Chondrocyte (in vitro differentiated cells): ENCODE data around the gene DTD2. TPM values are rescaled to one million over a fixed set of nuclear protein-coding genes. Genes with fewer than 3 reads are reported as not detected.

Experiments
- DNase-seq: peaks from one replicate; pipeline ENCODE4 v3.0.0; 2021; ENCODE audit warnings: mixed read lengths, low spot score
- H3K27ac Mint-ChIP-seq: one replicate; pipeline ENCODE4 v1.8.0; 2021; ENCODE audit warnings: mild to moderate bottlenecking, moderate library complexity, mixed read lengths; ENCODE audit not compliant: unreplicated experiment
- H3K27me3 Mint-ChIP-seq: 2 replicates; pipeline ENCODE4 v1.8.0; 2021; ENCODE audit warnings: low read depth, mixed read lengths
- H3K36me3 Mint-ChIP-seq: 2 replicates; pipeline ENCODE4 v1.8.0; 2021; ENCODE audit warnings: low read depth, mixed read lengths
- H3K4me1 Mint-ChIP-seq: 2 replicates; pipeline ENCODE4 v1.8.0; 2021; ENCODE audit warnings: low read depth, mild to moderate bottlenecking, mixed read lengths
- H3K4me3 Mint-ChIP-seq: one replicate; pipeline ENCODE4 v1.8.0; 2021; ENCODE audit warnings: mild to moderate bottlenecking, moderate library complexity, mixed read lengths; ENCODE audit not compliant: unreplicated experiment
- H3K9me3 Mint-ChIP-seq: 2 replicates; pipeline ENCODE4 v1.8.0; 2021; ENCODE audit warnings: low read depth, mixed read lengths
- total RNA-seq: library from RNA; stranded (reverse); gene quantifications from 3 replicates; pipeline ENCODE4 v1.2.1, GENCODE V29; 2021
- TF ChIP-seq, protein P1 (sequence below): fragments of 200-600 bp; sonication (generic); IDR thresholded peaks from 2 replicates; pipeline ENCODE4 v1.5.0; 2021; ENCODE audit warnings: antibody characterized with exemption, mild to moderate bottlenecking, moderate library complexity

DTD2 gene
- total RNA-seq, 1 donor from 2014 or later = 36.1 TPM

GRCh38 chr14:31421200-31421599, 36.1 kb downstream of the DTD2 start:
- TF ChIP-seq, protein P1, sequence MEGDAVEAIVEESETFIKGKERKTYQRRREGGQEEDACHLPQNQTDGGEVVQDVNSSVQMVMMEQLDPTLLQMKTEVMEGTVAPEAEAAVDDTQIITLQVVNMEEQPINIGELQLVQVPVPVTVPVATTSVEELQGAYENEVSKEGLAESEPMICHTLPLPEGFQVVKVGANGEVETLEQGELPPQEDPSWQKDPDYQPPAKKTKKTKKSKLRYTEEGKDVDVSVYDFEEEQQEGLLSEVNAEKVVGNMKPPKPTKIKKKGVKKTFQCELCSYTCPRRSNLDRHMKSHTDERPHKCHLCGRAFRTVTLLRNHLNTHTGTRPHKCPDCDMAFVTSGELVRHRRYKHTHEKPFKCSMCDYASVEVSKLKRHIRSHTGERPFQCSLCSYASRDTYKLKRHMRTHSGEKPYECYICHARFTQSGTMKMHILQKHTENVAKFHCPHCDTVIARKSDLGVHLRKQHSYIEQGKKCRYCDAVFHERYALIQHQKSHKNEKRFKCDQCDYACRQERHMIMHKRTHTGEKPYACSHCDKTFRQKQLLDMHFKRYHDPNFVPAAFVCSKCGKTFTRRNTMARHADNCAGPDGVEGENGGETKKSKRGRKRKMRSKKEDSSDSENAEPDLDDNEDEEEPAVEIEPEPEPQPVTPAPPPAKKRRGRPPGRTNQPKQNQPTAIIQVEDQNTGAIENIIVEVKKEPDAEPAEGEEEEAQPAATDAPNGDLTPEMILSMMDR = no peak
- Mint-ChIP-seq H3K36me3 (peaks cover 3% of the 10 kb centered on the region), H3K27ac (peak overlapping the region; percentile 96), H3K4me1 (peaks cover 34% of the 10 kb centered on the region), H3K9me3 (no peaks in the 10 kb centered on the region), H3K27me3 (no peaks in the 10 kb centered on the region), H3K4me3 (peak overlapping the region; percentile 91)
- DNase-seq = no peak

DNA sequence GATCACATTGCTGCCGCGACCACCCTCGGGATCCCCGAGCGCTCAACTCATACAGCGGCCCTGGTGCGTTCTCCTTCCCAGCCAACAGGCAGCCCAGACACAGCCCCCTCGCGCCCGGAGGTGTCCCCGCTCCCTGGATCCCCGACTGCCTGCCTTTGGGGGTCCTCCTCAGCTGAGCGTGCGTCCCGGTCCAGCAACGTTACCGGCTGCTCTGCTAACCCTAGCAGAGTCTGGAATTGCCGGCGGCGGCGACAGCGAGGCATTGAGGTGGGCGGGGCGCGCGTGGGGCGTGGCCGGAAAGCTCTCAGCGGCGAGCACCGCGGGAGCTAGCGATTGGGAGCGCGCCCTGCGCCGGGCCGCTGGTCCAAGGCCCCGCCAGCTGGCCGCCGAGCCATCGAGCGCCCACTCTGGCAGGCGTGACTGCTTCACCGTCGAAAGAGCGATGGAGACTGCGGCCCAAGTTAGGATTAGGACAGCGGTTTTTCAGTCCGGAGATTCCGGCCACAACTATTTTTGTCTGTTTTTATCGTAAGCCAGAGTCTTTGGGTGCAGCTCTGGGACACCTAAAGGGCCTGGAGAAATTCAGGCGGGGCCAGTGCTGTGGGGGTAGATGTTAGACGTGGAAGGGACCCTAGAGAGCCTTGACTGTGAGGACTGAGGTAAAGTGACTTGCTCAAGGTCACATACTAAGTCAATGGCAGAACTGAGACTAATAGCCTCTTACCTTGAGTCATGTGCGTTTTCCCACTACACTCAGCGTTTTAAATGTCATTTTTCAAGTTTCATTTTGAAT, 36.8 kb downstream of the DTD2 start, which contains the start of gene HEATR5A:
TSS of gene HEATR5A (minus strand) at position 232 of the 793 bp plus-strand sequence. CDS start 17,575 bp downstream, outside the sequence.
- peak; percentile 98 for DNase-seq
- H3K36me3 Mint-ChIP-seq = peaks cover 3% of the 10 kb centered on the region
- no peaks in the 10 kb centered on the region for H3K9me3 Mint-ChIP-seq
- peak within 1 kb of the TSS; percentile 91 for H3K4me3 Mint-ChIP-seq
- TF ChIP-seq, protein P1 = peak; percentile 57
- H3K27me3 Mint-ChIP-seq = no peaks in the 10 kb centered on the region
- peaks cover 34% of the 10 kb centered on the region for H3K4me1 Mint-ChIP-seq
- H3K27ac Mint-ChIP-seq = peak within 1 kb of the TSS; percentile 96

- Mint-ChIP-seq H3K4me3 (peak overlapping the region; percentile 91), H3K36me3 (peaks cover 3% of the 10 kb centered on the region), H3K27ac (peak overlapping the region; percentile 96), H3K27me3 (no peaks in the 10 kb centered on the region), H3K9me3 (no peaks in the 10 kb centered on the region), H3K4me1 (peaks cover 38% of the 10 kb centered on the region)
- DNase-seq = no peak
- TF ChIP-seq, protein P1 = no peak
Observed at GRCh38 chr14:31419967-31420318, 37.4 kb downstream of the DTD2 start.

- TF ChIP-seq, protein P1 = no peak
- DNase-seq = no peak
Observed at GRCh38 chr14:31419179-31419966, 37.9 kb downstream of the DTD2 start.

DNA sequence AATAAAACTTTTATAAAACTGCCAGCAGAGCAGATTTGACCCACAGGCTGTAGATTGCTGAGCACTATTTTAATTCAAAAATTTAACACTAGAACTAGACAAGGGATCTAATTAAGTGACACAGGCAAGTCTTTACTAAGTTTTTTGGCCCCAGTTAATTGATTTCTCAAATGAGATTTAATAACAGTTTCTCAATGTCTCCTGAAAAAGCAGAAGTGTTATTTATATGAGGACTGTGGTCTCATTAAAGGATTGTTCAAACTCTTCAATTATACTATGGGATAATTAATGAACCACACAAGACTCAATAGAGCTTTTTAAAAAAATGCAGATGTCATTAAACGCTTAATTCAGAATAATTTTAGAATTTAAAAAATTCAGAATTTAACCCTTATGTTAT, 38.9 kb downstream of the DTD2 start:
- no peak for DNase-seq
- Mint-ChIP-seq H3K27ac (peak overlapping the region; percentile 82), H3K36me3 (peaks cover 3% of the 10 kb centered on the region), H3K27me3 (no peaks in the 10 kb centered on the region), H3K4me1 (peaks cover 49% of the 10 kb centered on the region), H3K9me3 (no peaks in the 10 kb centered on the region), H3K4me3 (peak overlapping the region; percentile 47)
- TF ChIP-seq, protein P1 = no peak

More at GRCh38 chr14:31419179-31419966, 37.9 kb downstream of the DTD2 start:
- H3K4me3 Mint-ChIP-seq = peak overlapping the region; percentile 91
- peaks cover 3% of the 10 kb centered on the region for H3K36me3 Mint-ChIP-seq
- H3K27ac Mint-ChIP-seq = peak overlapping the region; percentile 96
- H3K9me3 Mint-ChIP-seq = no peaks in the 10 kb centered on the region
- peaks cover 42% of the 10 kb centered on the region for H3K4me1 Mint-ChIP-seq
- no peaks in the 10 kb centered on the region for H3K27me3 Mint-ChIP-seq
